Lower leg skin (tissue), 3 donors: Measurements from ENCODE around the gene METTL25.

Experiments
- CTCF ChIP-seq, 3 donors: fragments of 450-650 bp; IDR thresholded peaks; one replicate each; pipeline ENCODE4 v1.5.1; 2016; ENCODE audit warnings: antibody characterized with exemption in 3 of 3, mild to moderate bottlenecking in 3 of 3, moderate library complexity in 2 of 3
- POLR2A ChIP-seq, 2 donors: fragments of 450-650 bp; IDR thresholded peaks; one replicate each; pipeline ENCODE4 v1.6.1; 2016 to 2017; ENCODE audit warnings: antibody characterized with exemption in 2 of 2, mild to moderate bottlenecking in 1 of 2, moderate library complexity in 1 of 2

DNA sequence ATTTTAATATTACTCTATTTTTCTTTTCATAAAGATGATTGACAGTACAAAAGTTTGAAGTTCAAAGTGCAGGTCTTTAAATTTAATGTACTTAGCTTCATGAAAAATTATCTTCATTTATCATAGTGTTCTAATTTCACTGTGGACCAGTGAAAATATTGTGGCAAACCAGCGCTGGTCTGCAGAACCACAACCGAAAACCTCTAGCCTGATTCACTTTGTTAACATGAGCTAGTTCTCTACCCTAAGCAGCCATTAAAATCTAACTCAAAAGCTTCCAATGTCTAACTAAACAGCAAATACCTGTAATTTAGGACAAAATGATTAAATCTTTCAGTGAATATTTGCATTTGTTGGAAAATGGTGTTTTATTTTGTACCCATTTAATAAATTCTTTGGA lies 167.3 kb downstream of the METTL25 start:
- no peak for TF ChIP-seq CTCF (IDR thresholded peaks at IDR 0.05)
- no peak for TF ChIP-seq POLR2A (IDR thresholded peaks at IDR 0.05)
